CD14-positive monocyte (primary cell): ENCODE measurements around the gene ZDHHC5. TPM values are rescaled to one million over a fixed set of nuclear protein-coding genes. Genes with fewer than 3 reads are reported as not detected.

Experiments
- DNase-seq, 3 donors: peaks; one replicate each; pipeline ENCODE4 v3.0.0-alpha.2; 2011 to 2022
- H2AFZ ChIP-seq: 2 replicates; pipeline ENCODE4 v1.6.0; 2012; ENCODE audit warnings: mild to moderate bottlenecking, low read depth, low read length, inconsistent platforms; ENCODE audit not compliant: insufficient read depth, poor library complexity, severe bottlenecking
- H3K27ac ChIP-seq, 2 donors: 1 replicate in 1 of 2; 2 replicates in 1 of 2; pipeline ENCODE4 v1.5.1; 2012 to 2013; ENCODE audit warnings: low read length in 2 of 2, control low read depth in 1 of 2, inconsistent platforms in 1 of 2, low read depth in 1 of 2, mild to moderate bottlenecking in 1 of 2
- H3K27me3 ChIP-seq, 2 donors: one replicate each; pipeline versions ENCODE4 v1.6.0 to v1.6.1; 2011 to 2013; ENCODE audit warnings: low read length in 2 of 2; ENCODE audit not compliant: control insufficient read depth in 2 of 2, insufficient read depth in 2 of 2
- H3K36me3 ChIP-seq, 2 donors: replicated peaks in 1 of 2; 1 replicate in 1 of 2; 2 replicates in 1 of 2; pipeline versions ENCODE4 v1.5.1 to v1.6.1; 2012 to 2013; ENCODE audit warnings: low read length in 2 of 2, control low read depth in 1 of 2, inconsistent platforms in 1 of 2, mild to moderate bottlenecking in 1 of 2; ENCODE audit not compliant: insufficient read depth in 2 of 2, control insufficient read depth in 1 of 2
- H3K4me1 ChIP-seq, 2 donors: 1 replicate in 1 of 2; 2 replicates in 1 of 2; pipeline versions ENCODE4 v1.5.1 to v1.6.1; 2012 to 2013; ENCODE audit warnings: low read length in 2 of 2, control low read depth in 1 of 2, inconsistent platforms in 1 of 2, mild to moderate bottlenecking in 1 of 2, moderate library complexity in 1 of 2; ENCODE audit not compliant: insufficient read depth in 2 of 2, control insufficient read depth in 1 of 2
- H3K4me2 ChIP-seq: replicated peaks from 2 replicates; pipeline ENCODE3; 2012; ENCODE audit warnings: low read length, moderate library complexity, mild to moderate bottlenecking; ENCODE audit not compliant: poor library complexity, severe bottlenecking; ENCODE audit errors: extremely low read depth
- H3K4me3 ChIP-seq, 3 experiments: fragments of 200-600 bp in 1 of 3; sonication (generic) in 1 of 3; replicated peaks in 1 of 3; 1 replicate in 2 of 3; 2 replicates in 1 of 3; pipeline ENCODE4 v1.5.1; 2011 to 2013; ENCODE audit warnings: low read length in 3 of 3, mild to moderate bottlenecking in 3 of 3, control low read depth in 2 of 3, low read depth in 2 of 3, inconsistent platforms in 1 of 3, moderate library complexity in 1 of 3
- H3K79me2 ChIP-seq: 2 replicates; pipeline ENCODE4 v1.6.0; 2012; ENCODE audit warnings: mild to moderate bottlenecking, control low read depth, inconsistent platforms, low read length, moderate library complexity; ENCODE audit not compliant: insufficient read depth
- H3K9ac ChIP-seq: 2 replicates; pipeline ENCODE4 v1.6.0; 2017; ENCODE audit warnings: low read length, mild to moderate bottlenecking; ENCODE audit not compliant: insufficient read depth, poor library complexity, severe bottlenecking
- H3K9me3 ChIP-seq, 2 donors: replicated peaks in 1 of 2; 1 replicate in 1 of 2; 2 replicates in 1 of 2; pipeline versions ENCODE4 v1.5.1 to v1.6.1; 2012 to 2013; ENCODE audit warnings: low read length in 2 of 2, control low read depth in 1 of 2; ENCODE audit not compliant: control insufficient read depth in 1 of 2, insufficient read depth in 1 of 2
- H4K20me1 ChIP-seq: 2 replicates; pipeline ENCODE4 v1.6.0; 2012; ENCODE audit warnings: mild to moderate bottlenecking, low read length, control low read depth, moderate library complexity; ENCODE audit not compliant: insufficient read depth
- H3K27ac Mint-ChIP-seq, 7 donors: one replicate each; pipeline ENCODE4 v1.8.0; 2020; ENCODE audit warnings: mild to moderate bottlenecking in 7 of 7, mixed read lengths in 7 of 7, moderate library complexity in 6 of 7, inconsistent platforms in 2 of 7
- H3K27me3 Mint-ChIP-seq, 3 donors: one replicate each; pipeline ENCODE4 v1.8.0; 2021 to 2022; ENCODE audit warnings: low read depth in 3 of 3, mild to moderate bottlenecking in 3 of 3, mixed read lengths in 3 of 3, moderate library complexity in 3 of 3, inconsistent platforms in 1 of 3
- H3K36me3 Mint-ChIP-seq, 2 donors: one replicate each; pipeline ENCODE4 v1.8.0; 2020; ENCODE audit warnings: mixed read lengths in 2 of 2, inconsistent platforms in 1 of 2, mild to moderate bottlenecking in 1 of 2
- H3K4me1 Mint-ChIP-seq: one replicate; pipeline ENCODE4 v1.8.0; 2020; ENCODE audit warnings: mild to moderate bottlenecking, mixed read lengths
- H3K4me3 Mint-ChIP-seq, 2 donors: one replicate each; pipeline ENCODE4 v1.8.0; 2020; ENCODE audit warnings: mild to moderate bottlenecking in 2 of 2, mixed read lengths in 2 of 2, moderate library complexity in 1 of 2
- H3K9me3 Mint-ChIP-seq, 7 donors: one replicate each; pipeline ENCODE4 v1.8.0; 2020 to 2022; ENCODE audit warnings: mixed read lengths in 7 of 7, mild to moderate bottlenecking in 6 of 7, moderate library complexity in 6 of 7, inconsistent platforms in 2 of 7
- WGBS: methylation state at CpG from one replicate; pipeline ENCODE4 v1.1.5; 2013; ENCODE audit warnings: missing lambda C conversion rate; ENCODE audit not compliant: insufficient coverage; 5-methylcytosine and 5-hydroxymethylcytosine counted together
- intact Hi-C, 2 donors: fragments of 100-400 bp; cut with micrococcal nuclease; formaldehyde crosslinking; loops; one replicate each; pipeline versions ENCODE4 v1.15.0 to v1.15.1; 2023
- polyA plus RNA-seq, 3 donors: library from polyadenylated mRNA; depleted of rRNA in 1 of 3; unstranded in 2 of 3; stranded (reverse) in 1 of 3; fragments of 300-500 nt in 2 of 3; fragments of >200 nt in 1 of 3; fragmentation: Illumina TruSeq in 2 of 3; gene quantifications; 1 replicate in 2 of 3; 2 replicates in 1 of 3; pipeline ENCODE4 v1.2.3, GENCODE V29; 2012 to 2021
- TF ChIP-seq, protein P1 (sequence below): fragments of 200-600 bp; IDR thresholded peaks from one replicate; pipeline ENCODE4 v1.8.0; 2022; ENCODE audit warnings: antibody characterized with exemption, mild to moderate bottlenecking

The ZDHHC5 gene
- polyA plus RNA-seq, 3 donors = 28.6 to 37.9 (median 31.8) TPM

DNA sequence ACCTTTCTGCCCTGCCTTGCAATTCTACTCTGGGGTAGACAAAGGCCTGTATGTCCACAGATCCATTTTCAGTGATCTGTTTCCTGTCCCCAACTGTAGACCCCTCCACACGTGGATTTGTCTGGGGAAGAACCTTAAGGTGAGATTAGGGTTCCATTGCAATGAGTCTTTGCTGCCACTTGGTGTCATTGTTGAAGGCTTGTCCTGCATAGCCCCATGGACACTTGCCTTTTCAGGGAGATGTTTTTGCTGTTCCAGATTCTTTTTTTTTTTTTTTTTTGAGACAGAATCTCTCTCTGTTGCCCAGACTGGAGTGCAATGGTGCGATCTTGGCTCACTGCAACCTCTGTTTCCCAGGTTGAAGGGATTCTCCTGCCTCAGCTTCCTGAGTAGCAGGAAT is 48.6 kb upstream of the ZDHHC5 start:
- H3K4me3 Mint-ChIP-seq = no peak overlapping the region

DNA sequence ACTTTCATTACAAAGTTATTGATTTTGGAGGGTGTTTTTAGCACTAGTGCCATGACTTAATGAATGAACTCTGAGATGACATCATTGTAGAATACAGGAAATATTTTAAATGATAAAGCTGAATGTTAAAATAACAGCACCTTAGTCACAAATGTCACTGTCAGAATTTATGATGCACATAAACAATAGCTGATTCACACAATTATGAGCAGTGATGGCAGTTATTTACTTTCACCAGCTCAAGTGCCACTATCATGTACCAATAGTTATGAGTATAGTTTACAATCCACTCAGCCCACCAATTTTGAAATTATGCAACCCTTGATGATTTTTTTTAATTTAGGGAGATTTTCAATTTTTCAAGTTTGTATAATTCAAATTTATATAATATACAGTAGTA is 47.4 kb upstream of the ZDHHC5 start:
- Mint-ChIP-seq H3K4me1 (no peaks in the 10 kb centered on the region), H3K27ac (no peak overlapping the region), H3K4me3 (no peak overlapping the region), H3K27me3 (peaks cover 0 to 2% (median 0%) of the 10 kb centered on the region in 3 donors), H3K36me3 (no peaks in the 10 kb centered on the region), H3K9me3 (peaks cover 7 to 29% (median 14%) of the 10 kb centered on the region in 7 donors)
- DNase-seq = no peak
- Histone ChIP-seq H3K27me3 (no peaks in the 10 kb centered on the region), H3K4me1 (no peaks in the 10 kb centered on the region), H3K79me2 (no peaks in the 10 kb centered on the region), H3K4me3 (no peak overlapping the region), H3K4me2 (no peak overlapping the region), H4K20me1 (no peaks in the 10 kb centered on the region), H3K9me3 (peaks cover 8 to 9% of the 10 kb centered on the region in 2 donors), H3K9ac (no peak overlapping the region), H2AFZ (no peak overlapping the region), H3K36me3 (no peaks in the 10 kb centered on the region), H3K27ac (no peak overlapping the region)
- TF ChIP-seq, protein P1, sequence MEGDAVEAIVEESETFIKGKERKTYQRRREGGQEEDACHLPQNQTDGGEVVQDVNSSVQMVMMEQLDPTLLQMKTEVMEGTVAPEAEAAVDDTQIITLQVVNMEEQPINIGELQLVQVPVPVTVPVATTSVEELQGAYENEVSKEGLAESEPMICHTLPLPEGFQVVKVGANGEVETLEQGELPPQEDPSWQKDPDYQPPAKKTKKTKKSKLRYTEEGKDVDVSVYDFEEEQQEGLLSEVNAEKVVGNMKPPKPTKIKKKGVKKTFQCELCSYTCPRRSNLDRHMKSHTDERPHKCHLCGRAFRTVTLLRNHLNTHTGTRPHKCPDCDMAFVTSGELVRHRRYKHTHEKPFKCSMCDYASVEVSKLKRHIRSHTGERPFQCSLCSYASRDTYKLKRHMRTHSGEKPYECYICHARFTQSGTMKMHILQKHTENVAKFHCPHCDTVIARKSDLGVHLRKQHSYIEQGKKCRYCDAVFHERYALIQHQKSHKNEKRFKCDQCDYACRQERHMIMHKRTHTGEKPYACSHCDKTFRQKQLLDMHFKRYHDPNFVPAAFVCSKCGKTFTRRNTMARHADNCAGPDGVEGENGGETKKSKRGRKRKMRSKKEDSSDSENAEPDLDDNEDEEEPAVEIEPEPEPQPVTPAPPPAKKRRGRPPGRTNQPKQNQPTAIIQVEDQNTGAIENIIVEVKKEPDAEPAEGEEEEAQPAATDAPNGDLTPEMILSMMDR = no peak
- intact Hi-C loops = no loop called here

More for the DNA sequence above, 48.6 kb upstream of the ZDHHC5 start:
- Histone ChIP-seq H3K79me2 (no peaks in the 10 kb centered on the region), H3K4me1 (no peaks in the 10 kb centered on the region), H3K27ac (no peak overlapping the region), H4K20me1 (no peaks in the 10 kb centered on the region), H3K4me2 (no peak overlapping the region), H2AFZ (no peak overlapping the region), H3K36me3 (no peaks in the 10 kb centered on the region), H3K27me3 (no peaks in the 10 kb centered on the region), H3K4me3 (no peak overlapping the region), H3K9me3 (peaks cover 8 to 9% of the 10 kb centered on the region in 2 donors), H3K9ac (no peak overlapping the region)
- peaks cover 0 to 2% (median 0%) of the 10 kb centered on the region in 3 donors for H3K27me3 Mint-ChIP-seq
- no peak for DNase-seq
- H3K36me3 Mint-ChIP-seq = no peaks in the 10 kb centered on the region
- no peak overlapping the region for H3K27ac Mint-ChIP-seq
- H3K4me1 Mint-ChIP-seq = no peaks in the 10 kb centered on the region
- peaks cover 7 to 29% (median 14%) of the 10 kb centered on the region in 7 donors for H3K9me3 Mint-ChIP-seq
- WGBS = no CpG with 5 or more reads among the region's 2 CpGs
- intact Hi-C loops = no loop called here
- TF ChIP-seq, protein P1 = no peak
